Measurements from ENCODE around the gene CFAP299. TPM values are rescaled to one million over a fixed set of nuclear protein-coding genes. Genes with fewer than 3 reads are reported as not detected.

CFAP299 gene
- total and polyA plus RNA-seq, 2 of the 8 experiments (the other 6 are each of a cell fraction or from before 2014, with no cell fraction given), result not detected

GRCh38 chr4:80324171-80324570, 11.4 kb upstream of the CFAP299 start (continued):
- TF ChIP-seq ZNF274 (IDR thresholded peaks at IDR 0.05; ENCODE audit: borderline replicate concordance, extremely low read depth, low read length), result no peak
- no peak for TF ChIP-seq HDAC6 (IDR thresholded peaks at IDR 0.05; ENCODE audit: low read depth, low read length)
